GM19351 (cell line): ENCODE results near the gene GPSM3.
"Not testable (repeated sequence)": the region's sequence is repeated elsewhere in the genome, so short reads cannot be mapped to it uniquely, and the experiment has no call there.

ENCODE experiments used
- ATAC-seq: cut with Tn5 transposase; IDR thresholded peaks from one replicate; pipeline ENCODE4 v1.9.1; 2021; ENCODE audit warnings: mild to moderate bottlenecking, moderate library complexity; ENCODE audit not compliant: unreplicated experiment

Gene GPSM3

GRCh38 chr6:32152769-32153563, 39.5 kb downstream of the GPSM3 start:
- no peak for ATAC-seq

- ATAC-seq, result no peak
These were observed 40.3 kb downstream of the GPSM3 start, which contains the start of gene PRRT1 for GRCh38 chr6:32151863-32152768. Gene PRRT1 (minus strand): TSS chr6:32151939. CDS start chr6:32151827, 112 bp downstream.

GRCh38 chr6:32151181-32151862, 41.1 kb downstream of the GPSM3 start:
- ATAC-seq, result no peak

- ATAC-seq, result no peak
These were observed 42.2 kb downstream of the GPSM3 start for GRCh38 chr6:32149932-32150870.

- ATAC-seq, result no peak
These were observed 43.2 kb downstream of the GPSM3 start for GRCh38 chr6:32149092-32149755.

- ATAC-seq, result no peak
These were observed 44.0 kb downstream of the GPSM3 start for GRCh38 chr6:32148289-32149091.

GRCh38 chr6:32147401-32148132, 44.9 kb downstream of the GPSM3 start:
- no peak for ATAC-seq

- ATAC-seq, result no peak
These were observed 45.8 kb downstream of the GPSM3 start for GRCh38 chr6:32146687-32147086.

GRCh38 chr6:32146287-32146686, 46.2 kb downstream of the GPSM3 start:
- ATAC-seq, result no peak

- not testable (repeated sequence) for ATAC-seq
These were observed 48.2 kb downstream of the GPSM3 start for GRCh38 chr6:32144238-32144637.
